Naive B cell (primary cell): ENCODE measurements around the gene PACRG. TPM values are rescaled to one million over a fixed set of nuclear protein-coding genes. Genes with fewer than 3 reads are reported as not detected.

ENCODE experiments used
- ATAC-seq, 2 donors: fragments of 150-1000 bp; cut with Tn5 transposase; 2 replicates each; pipeline ENCODE4 v1.10.0; 2021; ENCODE audit warnings: low read depth in 2 of 2, mild to moderate bottlenecking in 2 of 2, moderate library complexity in 2 of 2
- DNase-seq: peaks from one replicate; pipeline ENCODE4 v3.0.0; 2022
- H3K27ac Mint-ChIP-seq, 6 donors: one replicate each; pipeline ENCODE4 v1.8.0; 2020 to 2022; ENCODE audit warnings: mild to moderate bottlenecking in 6 of 6, mixed read lengths in 6 of 6, moderate library complexity in 5 of 6, inconsistent platforms in 2 of 6
- H3K27me3 Mint-ChIP-seq, 3 donors: one replicate each; pipeline ENCODE4 v1.8.0; 2021 to 2022; ENCODE audit warnings: mixed read lengths in 3 of 3, mild to moderate bottlenecking in 1 of 3
- H3K36me3 Mint-ChIP-seq, 2 donors: one replicate each; pipeline ENCODE4 v1.8.0; 2020 to 2022; ENCODE audit warnings: mixed read lengths in 2 of 2, inconsistent platforms in 1 of 2, mild to moderate bottlenecking in 1 of 2
- H3K4me1 Mint-ChIP-seq, 3 donors: one replicate each; pipeline ENCODE4 v1.8.0; 2020 to 2022; ENCODE audit warnings: mixed read lengths in 3 of 3, inconsistent platforms in 1 of 3, mild to moderate bottlenecking in 1 of 3, moderate library complexity in 1 of 3
- H3K4me3 Mint-ChIP-seq, 8 donors: one replicate each; pipeline ENCODE4 v1.8.0; 2020 to 2022; ENCODE audit warnings: mild to moderate bottlenecking in 8 of 8, mixed read lengths in 8 of 8, moderate library complexity in 8 of 8, inconsistent platforms in 2 of 8
- H3K9me3 Mint-ChIP-seq, 7 donors: one replicate each; pipeline ENCODE4 v1.8.0; 2020 to 2022; ENCODE audit warnings: mixed read lengths in 7 of 7, mild to moderate bottlenecking in 5 of 7, inconsistent platforms in 2 of 7, moderate library complexity in 1 of 7
- polyA plus RNA-seq, 6 donors: library from polyadenylated mRNA; unstranded; fragments of 300-500 nt; fragmentation: Illumina TruSeq; gene quantifications; one replicate each; pipeline ENCODE4 v1.2.3, GENCODE V29; 2021; ENCODE audit warnings: low read depth in 6 of 6

PACRG gene
- polyA plus RNA-seq, 6 donors from 2014 or later, result not detected

DNA sequence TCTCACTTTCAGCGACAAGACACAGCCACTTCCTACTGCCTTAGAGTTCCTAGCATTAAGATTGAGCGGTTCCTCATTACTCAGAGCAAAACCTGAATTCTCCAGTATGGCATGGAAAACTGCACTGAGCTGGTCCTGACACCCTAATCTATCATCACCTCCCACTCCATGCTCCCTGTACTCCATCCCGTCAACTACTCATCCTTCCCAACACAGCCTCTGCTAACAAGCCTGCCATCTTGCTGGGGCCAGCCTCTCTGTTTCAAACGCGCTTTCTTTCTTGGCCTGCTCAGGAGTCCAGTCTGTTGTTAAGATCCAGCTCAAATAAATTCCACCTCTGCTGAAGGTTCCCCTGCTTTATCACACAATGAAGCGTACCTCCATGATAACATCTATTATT lies 12.2 kb upstream of the PACRG start:
- H3K36me3 Mint-ChIP-seq, result no peaks in the 10 kb centered on the region
- H3K27ac Mint-ChIP-seq, result no peak overlapping the region

DNA sequence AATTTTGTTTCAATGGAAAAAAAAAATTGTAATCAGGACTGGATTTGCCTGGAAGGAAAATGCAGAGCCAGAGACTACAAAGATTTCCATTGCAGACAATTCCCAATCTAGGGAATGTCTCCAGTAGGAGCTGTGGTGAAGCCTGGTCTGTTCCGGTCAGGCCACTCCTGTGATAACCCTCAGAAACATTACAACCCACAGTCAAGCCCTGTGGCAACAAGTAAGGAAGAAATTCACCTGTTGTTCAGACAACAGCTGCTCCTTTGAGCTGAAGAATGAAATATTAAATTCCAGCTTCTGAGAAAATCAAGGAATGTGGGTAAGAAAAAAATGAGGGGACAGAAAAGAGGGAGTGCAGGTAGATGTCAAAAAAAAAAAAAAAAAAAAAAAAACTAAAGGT lies 8.2 kb upstream of the PACRG start:
- ATAC-seq, result no peak
- Mint-ChIP-seq H3K4me1 (peaks cover 0 to 12% (median 0%) of the 10 kb centered on the region in 3 donors), H3K9me3 (peaks cover 3 to 7% (median 5%) of the 10 kb centered on the region in 7 donors), H3K36me3 (no peaks in the 10 kb centered on the region), H3K4me3 (peak overlapping the region in 1 of 8 donors; percentile 9), H3K27ac (no peak overlapping the region), H3K27me3 (peaks cover 0 to 4% (median 3%) of the 10 kb centered on the region in 3 donors)
- DNase-seq, result no peak

More for the DNA sequence above, 12.2 kb upstream of the PACRG start:
- ATAC-seq (no peak), DNase-seq (no peak)
- H3K4me3 Mint-ChIP-seq, result no peak overlapping the region
- H3K9me3 Mint-ChIP-seq, result peaks cover 3 to 7% (median 5%) of the 10 kb centered on the region in 7 donors
- H3K27me3 Mint-ChIP-seq, result peaks cover 0 to 4% (median 3%) of the 10 kb centered on the region in 3 donors
- H3K4me1 Mint-ChIP-seq, result peaks cover 0 to 18% (median 0%) of the 10 kb centered on the region in 3 donors

DNA sequence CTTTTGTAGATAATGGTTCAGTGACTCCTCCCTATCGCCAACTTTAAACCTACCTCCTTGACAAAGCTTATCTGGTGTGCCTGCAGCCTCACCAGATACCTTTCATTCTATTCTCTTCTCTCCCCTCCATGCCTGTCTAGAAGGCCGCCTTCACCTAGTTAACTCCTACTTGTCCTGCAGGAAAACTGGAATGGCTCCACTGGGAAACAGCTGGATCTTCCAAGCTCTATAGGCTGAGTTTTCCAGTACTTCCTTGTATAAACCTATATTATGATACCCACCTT lies 6.4 kb upstream of the PACRG start:
- Mint-ChIP-seq H3K36me3 (no peaks in the 10 kb centered on the region), H3K4me1 (peaks cover 0 to 6% (median 0%) of the 10 kb centered on the region in 3 donors), H3K27me3 (peaks cover 0 to 4% (median 3%) of the 10 kb centered on the region in 3 donors), H3K9me3 (peaks cover 3 to 7% (median 4%) of the 10 kb centered on the region in 7 donors), H3K4me3 (no peak overlapping the region), H3K27ac (no peak overlapping the region)
- DNase-seq, result no peak
- ATAC-seq, result no peak

DNA sequence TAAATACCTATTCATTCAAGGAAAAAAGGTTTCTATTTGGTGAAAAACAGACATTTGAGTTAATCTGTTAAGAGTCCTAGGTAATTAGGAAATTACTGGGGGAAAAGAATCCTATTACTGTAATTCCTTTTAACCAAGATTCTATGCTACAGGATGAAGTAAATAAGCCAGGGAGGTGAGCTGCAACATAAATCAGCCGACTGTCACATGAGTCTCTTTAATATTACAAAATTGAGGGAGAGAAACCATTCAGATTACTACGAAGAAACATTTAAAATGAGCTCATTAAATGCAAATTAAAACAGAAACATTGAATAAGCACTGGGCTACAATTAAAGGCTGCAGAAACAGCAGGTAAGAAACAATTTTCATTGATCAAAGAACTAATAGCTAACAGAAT lies 5.5 kb upstream of the PACRG start:
- no peak overlapping the region for H3K27ac Mint-ChIP-seq
- no peak overlapping the region for H3K4me3 Mint-ChIP-seq
- H3K36me3 Mint-ChIP-seq, result no peaks in the 10 kb centered on the region
- H3K4me1 Mint-ChIP-seq, result peaks cover 4 to 6% (median 6%) of the 10 kb centered on the region in 3 donors
- H3K9me3 Mint-ChIP-seq, result peaks cover 0 to 1% (median 0%) of the 10 kb centered on the region in 7 donors
- no peak for ATAC-seq
- no peaks in the 10 kb centered on the region for H3K27me3 Mint-ChIP-seq
- DNase-seq, result no peak

DNA sequence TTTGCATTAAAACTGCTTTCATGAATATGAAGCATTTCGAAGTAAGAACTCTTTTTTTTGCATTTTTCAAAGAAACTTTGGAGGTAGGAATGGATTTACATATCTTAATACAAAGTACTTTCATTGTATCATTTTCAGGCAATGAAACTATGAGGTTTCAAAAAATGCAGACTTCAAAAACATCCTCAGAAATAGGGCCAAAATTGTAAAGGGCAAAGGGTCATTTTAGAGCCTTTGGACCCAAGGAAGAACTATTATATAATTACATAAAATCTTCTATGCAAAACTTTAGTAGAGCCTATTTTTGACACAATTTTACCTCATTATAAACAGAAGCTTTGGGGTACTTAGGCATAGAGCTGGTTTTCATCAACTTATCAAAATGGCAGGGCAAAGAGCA lies 5.1 kb upstream of the PACRG start:
- Mint-ChIP-seq H3K4me1 (peaks cover 4 to 6% (median 6%) of the 10 kb centered on the region in 3 donors), H3K36me3 (no peaks in the 10 kb centered on the region), H3K27me3 (no peaks in the 10 kb centered on the region), H3K9me3 (peaks cover 0 to 1% (median 0%) of the 10 kb centered on the region in 7 donors), H3K27ac (no peak overlapping the region), H3K4me3 (no peak overlapping the region)
- DNase-seq (no peak), ATAC-seq (no peak)

DNA sequence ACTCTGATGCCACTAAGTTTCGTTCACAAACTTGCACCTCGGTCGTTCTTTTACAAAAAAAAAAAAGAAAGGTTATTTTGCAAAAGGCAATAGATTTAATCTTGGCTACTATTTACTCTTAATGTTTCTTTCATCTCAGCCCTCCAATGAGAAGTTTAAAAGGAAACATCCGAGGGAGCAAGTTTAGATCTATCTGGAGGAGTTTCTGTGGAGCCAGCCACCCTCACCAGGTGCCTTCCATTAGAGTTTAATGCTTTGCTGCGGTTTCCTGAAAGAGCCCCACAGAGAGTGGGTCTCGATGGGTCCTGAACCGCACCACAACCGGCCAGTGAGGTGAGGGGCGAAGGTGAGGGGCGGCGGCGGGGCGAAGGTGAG lies 840 bp upstream of the PACRG start:
- Mint-ChIP-seq H3K36me3 (no peaks in the 10 kb centered on the region), H3K27me3 (peaks cover 0 to 8% (median 0%) of the 10 kb centered on the region in 3 donors), H3K4me3 (peak overlapping the region; percentile 91 to 98 (median 94)), H3K27ac (peak overlapping the region; percentile 67 to 98 (median 94)), H3K4me1 (peaks cover 4 to 14% (median 13%) of the 10 kb centered on the region in 3 donors), H3K9me3 (peaks cover 0 to 10% (median 0%) of the 10 kb centered on the region in 7 donors)
- DNase-seq (no peak), ATAC-seq (peak; percentile 3 to 6)

DNA sequence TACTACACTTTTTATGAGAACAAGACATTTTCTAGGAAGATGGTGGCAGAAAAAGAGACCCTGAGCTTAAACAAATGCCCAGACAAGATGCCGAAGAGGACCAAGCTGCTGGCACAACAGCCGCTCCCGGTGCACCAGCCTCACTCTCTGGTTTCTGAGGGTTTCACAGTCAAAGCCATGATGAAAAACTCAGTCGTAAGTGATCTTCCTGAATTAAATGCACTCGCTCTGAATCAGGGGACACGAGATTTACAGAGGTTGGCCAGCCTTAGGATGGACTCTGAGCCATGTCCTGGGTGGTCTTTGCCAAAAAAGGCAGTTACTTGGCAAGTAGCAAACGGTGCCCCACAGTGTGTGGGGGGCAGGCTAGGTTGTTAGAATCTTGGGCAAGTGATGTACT lies 423 bp downstream of the PACRG start:
- no peak for DNase-seq
- no peak for ATAC-seq
- H3K27me3 Mint-ChIP-seq, result peaks cover 0 to 12% (median 11%) of the 10 kb centered on the region in 3 donors
- peaks cover 4 to 14% (median 13%) of the 10 kb centered on the region in 3 donors for H3K4me1 Mint-ChIP-seq
- H3K36me3 Mint-ChIP-seq, result no peaks in the 10 kb centered on the region
- peak overlapping the region; percentile 91 to 98 (median 94) for H3K4me3 Mint-ChIP-seq
- H3K9me3 Mint-ChIP-seq, result peaks cover 0 to 10% (median 0%) of the 10 kb centered on the region in 7 donors
- H3K27ac Mint-ChIP-seq, result peak overlapping the region; percentile 93 to 99 (median 96)

DNA sequence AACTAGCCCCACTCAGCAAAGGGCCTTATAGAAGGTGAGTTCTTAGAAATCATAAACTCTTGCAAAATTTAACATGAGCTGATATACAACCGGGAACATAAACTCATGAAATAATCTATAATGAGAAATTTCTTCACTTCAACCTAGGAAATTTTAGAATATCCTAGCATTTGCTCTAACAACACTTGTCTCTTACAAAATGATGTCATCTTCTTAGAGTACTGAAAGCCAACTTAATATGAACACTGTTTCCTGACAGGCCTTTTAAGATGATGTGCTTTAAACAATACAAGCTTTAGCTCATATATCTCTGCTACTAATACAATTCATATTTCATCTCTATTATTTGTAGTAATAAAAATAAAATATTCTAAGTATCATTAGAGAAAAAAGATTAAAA lies 932 bp downstream of the PACRG start:
- DNase-seq (no peak), ATAC-seq (no peak)
- H3K4me1 Mint-ChIP-seq, result peaks cover 4 to 17% (median 13%) of the 10 kb centered on the region in 3 donors
- peaks cover 0 to 10% (median 0%) of the 10 kb centered on the region in 7 donors for H3K9me3 Mint-ChIP-seq
- H3K27ac Mint-ChIP-seq, result peak overlapping the region; percentile 93 to 99 (median 96)
- no peaks in the 10 kb centered on the region for H3K36me3 Mint-ChIP-seq
- peak overlapping the region in 4 of 8 donors; percentile 5 to 93 (median 92) for H3K4me3 Mint-ChIP-seq
- H3K27me3 Mint-ChIP-seq, result peaks cover 0 to 12% (median 11%) of the 10 kb centered on the region in 3 donors

DNA sequence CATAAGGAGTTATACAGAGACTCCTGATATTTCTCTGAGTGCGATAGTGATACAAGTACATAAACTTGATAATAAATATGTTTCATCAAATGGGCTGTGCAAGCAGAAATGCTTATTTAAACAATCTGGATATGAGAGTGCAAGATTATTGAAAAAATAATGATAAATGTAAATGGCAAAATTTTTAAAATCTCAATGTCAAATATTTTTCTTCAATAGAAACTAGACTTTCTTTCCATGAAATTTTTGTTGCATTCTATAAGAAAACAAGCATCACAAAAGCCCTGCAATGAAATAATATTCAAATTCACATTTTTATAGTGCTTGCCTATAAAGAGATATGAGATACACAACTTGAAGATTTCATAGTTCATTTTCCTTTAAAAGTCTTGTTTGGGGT lies 2.7 kb downstream of the PACRG start:
- H3K4me1 Mint-ChIP-seq, result peaks cover 4 to 17% (median 13%) of the 10 kb centered on the region in 3 donors

DNA sequence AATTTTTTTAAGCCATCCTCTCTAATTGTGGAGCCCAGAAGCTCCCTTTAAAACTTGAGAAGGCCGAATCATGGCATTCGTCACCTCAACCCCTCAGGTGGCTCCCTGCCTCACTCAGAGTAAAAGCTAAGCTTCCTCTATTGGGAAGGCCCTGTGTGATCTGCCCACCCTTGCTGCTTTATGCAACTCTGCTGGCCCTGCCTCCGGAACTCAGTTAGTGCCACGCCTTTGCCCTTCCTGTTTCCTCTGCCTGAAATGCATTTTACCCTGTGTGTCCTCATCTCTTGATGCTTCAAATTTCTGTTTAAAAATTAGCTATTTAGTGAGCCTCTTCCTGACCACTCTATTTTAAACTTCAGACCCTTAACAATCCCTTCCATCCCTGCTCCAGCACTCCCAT lies 5.7 kb downstream of the PACRG start:
- Mint-ChIP-seq H3K27ac (no peak overlapping the region), H3K36me3 (no peaks in the 10 kb centered on the region), H3K27me3 (peaks cover 3 to 16% (median 12%) of the 10 kb centered on the region in 3 donors), H3K4me1 (peaks cover 0 to 4% (median 0%) of the 10 kb centered on the region in 3 donors), H3K4me3 (no peak overlapping the region), H3K9me3 (peaks cover 0 to 10% (median 0%) of the 10 kb centered on the region in 7 donors)
- ATAC-seq (peak in 1 of 2 donors; percentile 37), DNase-seq (no peak)

More for the DNA sequence above, 2.7 kb downstream of the PACRG start:
- ATAC-seq (no peak), DNase-seq (no peak)
- H3K27me3 Mint-ChIP-seq, result peaks cover 1 to 16% (median 12%) of the 10 kb centered on the region in 3 donors
- peak overlapping the region in 3 of 6 donors; percentile 29 to 87 (median 38) for H3K27ac Mint-ChIP-seq
- H3K36me3 Mint-ChIP-seq, result no peaks in the 10 kb centered on the region
- H3K9me3 Mint-ChIP-seq, result peaks cover 0 to 10% (median 0%) of the 10 kb centered on the region in 7 donors
- peak overlapping the region in 1 of 8 donors; percentile 42 for H3K4me3 Mint-ChIP-seq

DNA sequence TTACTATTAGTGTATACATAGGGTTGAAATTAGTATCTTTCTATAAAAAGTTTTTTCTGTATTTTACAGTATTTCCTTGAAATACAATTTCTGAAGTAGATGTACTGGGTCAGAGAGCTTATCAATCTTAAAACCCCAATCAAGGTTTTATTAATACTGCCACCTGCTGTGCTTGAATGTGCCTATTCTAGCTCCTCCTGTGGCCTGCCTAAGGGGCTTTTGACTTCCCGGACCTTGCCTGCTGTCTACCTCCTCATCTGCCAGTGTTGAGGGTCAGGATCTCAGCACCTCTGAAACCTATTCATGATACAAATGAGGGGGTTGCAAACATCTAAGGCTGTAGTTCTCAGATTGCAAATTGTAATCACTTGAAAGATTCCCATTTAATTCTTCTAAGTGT lies 9.2 kb downstream of the PACRG start:
- peaks cover 0 to 3% (median 0%) of the 10 kb centered on the region in 3 donors for H3K4me1 Mint-ChIP-seq
- H3K9me3 Mint-ChIP-seq, result peaks cover 0 to 3% (median 0%) of the 10 kb centered on the region in 7 donors
- ATAC-seq (no peak), DNase-seq (no peak)
- no peak overlapping the region for H3K27ac Mint-ChIP-seq
- H3K4me3 Mint-ChIP-seq, result no peak overlapping the region
- H3K36me3 Mint-ChIP-seq, result no peaks in the 10 kb centered on the region
- H3K27me3 Mint-ChIP-seq, result peaks cover 10 to 20% (median 13%) of the 10 kb centered on the region in 3 donors

DNA sequence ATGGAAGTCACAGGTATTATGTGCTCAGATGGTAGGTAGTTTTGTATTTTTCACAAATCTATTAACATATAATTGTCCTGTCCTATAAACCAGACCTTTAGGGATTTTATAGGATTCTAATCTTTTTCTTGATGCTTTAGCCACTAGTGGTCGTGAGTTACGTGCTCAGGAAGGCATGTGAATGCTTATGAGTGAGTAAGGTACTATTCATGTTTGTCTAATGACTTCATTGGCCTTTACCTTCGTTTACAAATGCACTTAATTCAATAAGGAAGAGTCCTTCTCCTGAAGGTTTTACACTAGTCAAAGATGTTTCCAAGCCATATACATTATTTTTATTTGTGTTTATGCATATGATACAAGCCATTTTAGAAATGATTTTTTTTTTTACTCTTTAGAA lies 23.0 kb downstream of the PACRG start:
- H3K36me3 Mint-ChIP-seq, result no peaks in the 10 kb centered on the region
- DNase-seq, result no peak
- H3K4me3 Mint-ChIP-seq, result no peak overlapping the region
- H3K4me1 Mint-ChIP-seq, result no peaks in the 10 kb centered on the region
- H3K27me3 Mint-ChIP-seq, result no peaks in the 10 kb centered on the region
- no peak overlapping the region for H3K27ac Mint-ChIP-seq
- peaks cover 0 to 1% (median 0%) of the 10 kb centered on the region in 7 donors for H3K9me3 Mint-ChIP-seq
- ATAC-seq, result no peak

DNA sequence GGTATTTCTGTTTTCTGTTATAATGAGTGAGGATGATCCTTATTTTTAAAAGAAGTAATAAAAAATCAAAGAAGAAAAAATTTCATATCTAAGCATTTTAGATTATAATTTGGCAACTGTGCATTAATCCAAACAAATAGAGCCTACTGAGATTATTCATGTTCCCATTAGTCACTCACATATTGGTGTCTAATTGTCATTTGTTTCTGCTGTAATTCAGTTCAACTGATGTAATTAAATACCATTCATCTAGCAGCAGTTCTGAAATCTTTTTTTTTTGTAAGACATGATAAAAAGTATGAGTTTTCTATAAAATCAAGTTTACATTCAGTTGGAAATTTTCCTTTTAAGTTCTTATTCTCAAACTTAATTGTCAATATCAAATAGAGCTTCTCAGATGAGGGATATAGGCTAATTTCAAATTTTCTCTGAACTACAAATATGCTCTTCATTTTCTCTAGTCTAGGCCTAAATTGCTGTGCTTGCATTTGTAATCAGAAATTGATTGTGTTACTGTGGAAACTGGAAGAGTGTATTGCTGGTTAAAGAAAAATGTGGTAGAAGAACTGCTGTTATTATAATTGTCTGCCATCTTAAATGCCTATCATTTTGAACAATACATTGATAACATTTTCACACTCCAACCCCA lies 23.6 kb downstream of the PACRG start:
- H3K9me3 Mint-ChIP-seq, result peaks cover 0 to 1% (median 0%) of the 10 kb centered on the region in 7 donors
- H3K27me3 Mint-ChIP-seq, result no peaks in the 10 kb centered on the region
- DNase-seq, result no peak
- no peak overlapping the region for H3K4me3 Mint-ChIP-seq
- no peak overlapping the region for H3K27ac Mint-ChIP-seq
- ATAC-seq, result no peak
- no peaks in the 10 kb centered on the region for H3K36me3 Mint-ChIP-seq
- no peaks in the 10 kb centered on the region for H3K4me1 Mint-ChIP-seq

DNA sequence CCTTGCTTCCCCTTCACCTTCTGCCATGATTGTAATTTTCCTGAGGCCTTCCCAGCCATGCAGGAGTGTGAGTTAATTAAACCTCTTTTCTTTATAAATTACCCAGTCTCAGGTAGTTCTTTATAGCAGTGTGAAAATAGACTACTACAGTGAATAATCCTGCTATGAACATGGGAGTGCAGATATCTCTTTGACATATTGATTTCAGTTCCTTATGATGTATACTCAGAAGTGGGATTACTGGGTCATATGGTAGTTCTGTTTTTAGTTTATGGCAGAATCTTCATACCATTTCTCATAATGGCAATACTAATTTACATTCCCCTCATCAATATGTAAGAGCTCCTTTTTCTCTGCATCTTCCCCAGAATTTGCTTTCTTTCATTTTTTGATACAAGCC lies 26.0 kb downstream of the PACRG start:
- no peak for DNase-seq
- Mint-ChIP-seq H3K27ac (no peak overlapping the region), H3K36me3 (no peaks in the 10 kb centered on the region), H3K4me3 (peak overlapping the region in 1 of 8 donors; percentile 14), H3K9me3 (peaks cover 0 to 4% (median 0%) of the 10 kb centered on the region in 7 donors), H3K4me1 (no peaks in the 10 kb centered on the region), H3K27me3 (no peaks in the 10 kb centered on the region)
- no peak for ATAC-seq
